ENCODE data around the gene APP.

Gene APP

DNA sequence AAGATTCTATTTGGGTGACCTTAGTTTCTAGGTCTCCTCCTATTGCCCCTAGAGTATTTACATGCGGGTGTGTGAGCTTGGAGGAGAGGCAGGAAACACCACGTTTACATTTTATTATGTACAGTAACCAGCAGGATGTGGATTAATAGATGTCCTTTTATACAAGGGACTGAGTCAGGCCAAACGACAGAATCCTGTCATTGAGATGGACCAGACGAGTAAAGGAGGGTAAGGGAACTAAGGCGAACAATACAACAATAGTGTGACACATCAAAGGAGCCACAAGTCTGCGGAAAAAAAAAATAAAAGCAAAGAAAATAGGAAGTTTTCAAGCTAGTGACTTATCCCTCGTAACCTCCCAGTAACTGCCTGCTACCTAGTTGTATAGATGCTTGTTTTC, 284.7 kb downstream of the APP start:
- Histone ChIP-seq H3K9ac (ENCODE audit: low read length) (no peak overlapping the region), H3K36me3 (ENCODE audit: low read length) (no peaks in the 10 kb centered on the region), H4K20me1 (ENCODE audit: low read depth, low read length) (no peaks in the 10 kb centered on the region), H3K9me3 (ENCODE audit: insufficient read depth, low read length) (no peaks in the 10 kb centered on the region), H3K4me3 (ENCODE audit: insufficient read depth, low read length, poor library complexity, severe bottlenecking) (no peak overlapping the region), H3F3A (ENCODE audit: insufficient read depth) (no peaks in the 10 kb centered on the region), H3K9me2 (replicated peaks; ENCODE audit: insufficient read depth, low read length) (no peaks in the 10 kb centered on the region), H3K27ac (ENCODE audit: low read depth, low read length) (no peak overlapping the region), H3K79me2 (ENCODE audit: insufficient read depth, low read length) (no peaks in the 10 kb centered on the region), H3K27me3 (ENCODE audit: low read length) (no peaks in the 10 kb centered on the region), H2AFZ (ENCODE audit: low read depth, low read length, severe bottlenecking) (no peak overlapping the region), H3K4me2 (ENCODE audit: low read depth, low read length, poor library complexity, severe bottlenecking) (no peak overlapping the region)
- TF ChIP-seq EZH2phosphoT487 (conservative IDR thresholded peaks at IDR 0.05; ENCODE audit: low read length) = no peak
- TF ChIP-seq, protein P1, sequence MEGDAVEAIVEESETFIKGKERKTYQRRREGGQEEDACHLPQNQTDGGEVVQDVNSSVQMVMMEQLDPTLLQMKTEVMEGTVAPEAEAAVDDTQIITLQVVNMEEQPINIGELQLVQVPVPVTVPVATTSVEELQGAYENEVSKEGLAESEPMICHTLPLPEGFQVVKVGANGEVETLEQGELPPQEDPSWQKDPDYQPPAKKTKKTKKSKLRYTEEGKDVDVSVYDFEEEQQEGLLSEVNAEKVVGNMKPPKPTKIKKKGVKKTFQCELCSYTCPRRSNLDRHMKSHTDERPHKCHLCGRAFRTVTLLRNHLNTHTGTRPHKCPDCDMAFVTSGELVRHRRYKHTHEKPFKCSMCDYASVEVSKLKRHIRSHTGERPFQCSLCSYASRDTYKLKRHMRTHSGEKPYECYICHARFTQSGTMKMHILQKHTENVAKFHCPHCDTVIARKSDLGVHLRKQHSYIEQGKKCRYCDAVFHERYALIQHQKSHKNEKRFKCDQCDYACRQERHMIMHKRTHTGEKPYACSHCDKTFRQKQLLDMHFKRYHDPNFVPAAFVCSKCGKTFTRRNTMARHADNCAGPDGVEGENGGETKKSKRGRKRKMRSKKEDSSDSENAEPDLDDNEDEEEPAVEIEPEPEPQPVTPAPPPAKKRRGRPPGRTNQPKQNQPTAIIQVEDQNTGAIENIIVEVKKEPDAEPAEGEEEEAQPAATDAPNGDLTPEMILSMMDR (IDR thresholded peaks at IDR 0.05; ENCODE audit: insufficient read depth, low read length, poor library complexity, severe bottlenecking) = no peak

DNA sequence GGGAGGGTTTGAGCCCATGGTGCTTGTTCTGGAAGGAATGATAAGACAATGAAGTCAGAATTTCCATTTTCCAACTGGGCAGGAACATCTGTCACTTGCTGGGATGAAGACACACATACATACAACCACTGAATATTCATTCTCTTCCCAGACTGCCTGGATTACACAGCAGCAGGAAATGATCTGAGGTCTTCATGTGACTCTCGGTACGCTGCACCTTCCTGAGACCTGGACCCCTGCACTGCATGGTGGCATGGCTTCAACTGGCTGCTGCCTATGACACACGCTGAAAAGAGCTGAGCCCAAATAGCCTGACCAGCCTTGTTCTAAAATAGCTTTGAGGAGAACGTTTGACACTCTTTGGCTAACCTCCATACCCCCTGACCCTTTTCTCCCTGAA, 285.2 kb downstream of the APP start:
- Histone ChIP-seq H3K36me3 (ENCODE audit: low read length) (no peaks in the 10 kb centered on the region), H3K79me2 (ENCODE audit: insufficient read depth, low read length) (no peaks in the 10 kb centered on the region), H3F3A (ENCODE audit: insufficient read depth) (no peaks in the 10 kb centered on the region), H3K9ac (ENCODE audit: low read length) (no peak overlapping the region), H3K4me3 (ENCODE audit: insufficient read depth, low read length, poor library complexity, severe bottlenecking) (no peak overlapping the region), H2AFZ (ENCODE audit: low read depth, low read length, severe bottlenecking) (no peak overlapping the region), H3K9me3 (ENCODE audit: insufficient read depth, low read length) (no peaks in the 10 kb centered on the region), H4K20me1 (ENCODE audit: low read depth, low read length) (no peaks in the 10 kb centered on the region), H3K4me2 (ENCODE audit: low read depth, low read length, poor library complexity, severe bottlenecking) (no peak overlapping the region), H3K9me2 (replicated peaks; ENCODE audit: insufficient read depth, low read length) (no peaks in the 10 kb centered on the region), H3K27ac (ENCODE audit: low read depth, low read length) (no peak overlapping the region), H3K27me3 (ENCODE audit: low read length) (no peaks in the 10 kb centered on the region)
- TF ChIP-seq EZH2phosphoT487 (conservative IDR thresholded peaks at IDR 0.05; ENCODE audit: low read length) = no peak
- TF ChIP-seq, protein P1 (IDR thresholded peaks at IDR 0.05; ENCODE audit: insufficient read depth, low read length, poor library complexity, severe bottlenecking) = no peak

DNA sequence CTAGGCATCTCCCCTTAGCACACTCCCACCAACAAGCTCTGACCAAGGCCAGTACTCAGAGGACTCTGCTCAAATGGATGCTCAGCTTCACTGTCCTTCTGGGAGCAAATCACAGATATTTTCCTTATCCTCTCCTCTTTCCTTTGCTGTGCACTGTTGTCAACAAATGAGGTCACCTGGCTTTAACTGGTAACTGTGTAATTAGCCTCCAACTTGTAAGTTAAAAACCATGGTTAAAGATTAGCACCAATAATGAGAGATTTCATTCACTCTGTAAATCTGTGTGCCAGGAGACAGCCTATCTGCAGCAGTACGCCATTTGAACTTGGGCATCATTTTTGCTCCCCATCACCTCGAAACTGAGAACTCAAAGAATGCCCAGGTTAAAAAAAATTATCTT, 286.3 kb downstream of the APP start:
- H3K36me3 ChIP-seq (ENCODE audit: low read length) = no peaks in the 10 kb centered on the region
- no peak overlapping the region for H3K9ac ChIP-seq (ENCODE audit: low read length)
- TF ChIP-seq, protein P1 (IDR thresholded peaks at IDR 0.05; ENCODE audit: insufficient read depth, low read length, poor library complexity, severe bottlenecking) = no peak
- TF ChIP-seq EZH2phosphoT487 (conservative IDR thresholded peaks at IDR 0.05; ENCODE audit: low read length) = no peak
- H3K9me2 ChIP-seq (replicated peaks; ENCODE audit: insufficient read depth, low read length) = no peaks in the 10 kb centered on the region
- H3F3A ChIP-seq (ENCODE audit: insufficient read depth) = no peaks in the 10 kb centered on the region
- no peaks in the 10 kb centered on the region for H3K79me2 ChIP-seq (ENCODE audit: insufficient read depth, low read length)
- no peak overlapping the region for H3K27ac ChIP-seq (ENCODE audit: low read depth, low read length)
- no peaks in the 10 kb centered on the region for H3K9me3 ChIP-seq (ENCODE audit: insufficient read depth, low read length)
- H3K4me2 ChIP-seq (ENCODE audit: low read depth, low read length, poor library complexity, severe bottlenecking) = no peak overlapping the region
- no peaks in the 10 kb centered on the region for H3K27me3 ChIP-seq (ENCODE audit: low read length)
- H4K20me1 ChIP-seq (ENCODE audit: low read depth, low read length) = no peaks in the 10 kb centered on the region
- no peak overlapping the region for H3K4me3 ChIP-seq (ENCODE audit: insufficient read depth, low read length, poor library complexity, severe bottlenecking)
- H2AFZ ChIP-seq (ENCODE audit: low read depth, low read length, severe bottlenecking) = no peak overlapping the region
